Brain pericyte (primary cell): ENCODE measurements around the gene CPEB2.
A peak's percentile ranks its signal among the peaks of the same experiment; 100 is the strongest.
"Not testable (repeated sequence)": the region's sequence is repeated elsewhere in the genome, so short reads cannot be mapped to it uniquely, and the experiment has no call there.

ENCODE experiments used
- DNase-seq: peaks from one replicate; pipeline ENCODE4 v3.0.0-alpha.2; 2012; ENCODE audit warnings: low read depth, low spot score

CPEB2 gene

GRCh38 chr4:15043922-15044321, 41.6 kb downstream of the CPEB2 start:
- DNase-seq: no peak

GRCh38 chr4:15054541-15054940, 52.3 kb downstream of the CPEB2 start:
- DNase-seq: no peak

GRCh38 chr4:15060213-15060612, 57.9 kb downstream of the CPEB2 start:
- DNase-seq: no peak

- peak; percentile 33 for DNase-seq
These were observed 61.1 kb downstream of the CPEB2 start for GRCh38 chr4:15063341-15063740.

- no peak for DNase-seq
These were observed 63.2 kb downstream of the CPEB2 start for GRCh38 chr4:15065516-15065915.

- DNase-seq: no peak
These were observed 63.9 kb downstream of the CPEB2 start for GRCh38 chr4:15066140-15066539.

- no peak for DNase-seq
These were observed 66.0 kb downstream of the CPEB2 start for GRCh38 chr4:15068298-15068697.

GRCh38 chr4:15075875-15076274, 73.6 kb downstream of the CPEB2 start:
- no peak for DNase-seq

GRCh38 chr4:15077969-15078368, 75.7 kb downstream of the CPEB2 start:
- peak; percentile 75 for DNase-seq

- DNase-seq: no peak
These were observed 76.7 kb downstream of the CPEB2 start for GRCh38 chr4:15078682-15079642.

- no peak for DNase-seq
These were observed 82.5 kb downstream of the CPEB2 start for GRCh38 chr4:15084780-15085179.

- not testable (repeated sequence) for DNase-seq
These were observed 83.5 kb downstream of the CPEB2 start for GRCh38 chr4:15085762-15086161.

GRCh38 chr4:15086259-15086658, 84.0 kb downstream of the CPEB2 start:
- not testable (repeated sequence) for DNase-seq

GRCh38 chr4:15088394-15089035, 86.2 kb downstream of the CPEB2 start:
- DNase-seq: no peak

GRCh38 chr4:15089979-15090378, 87.7 kb downstream of the CPEB2 start:
- no peak for DNase-seq

GRCh38 chr4:15100380-15100779, 98.1 kb downstream of the CPEB2 start:
- no peak for DNase-seq

GRCh38 chr4:15100994-15101695, 98.9 kb downstream of the CPEB2 start:
- no peak for DNase-seq

- DNase-seq: no peak
These were observed 102.5 kb downstream of the CPEB2 start for GRCh38 chr4:15104825-15105224.

- DNase-seq: no peak
These were observed 104.1 kb downstream of the CPEB2 start for GRCh38 chr4:15106399-15106798.

- DNase-seq: no peak
These were observed 107.3 kb downstream of the CPEB2 start for GRCh38 chr4:15109600-15109999.

GRCh38 chr4:15110120-15110571, 107.9 kb downstream of the CPEB2 start:
- no peak for DNase-seq

GRCh38 chr4:15116509-15117079, 114.3 kb downstream of the CPEB2 start:
- no peak for DNase-seq
